Osteoblast (primary cell): ENCODE data around the gene ELAVL1. TPM values are rescaled to one million over a fixed set of nuclear protein-coding genes. Genes with fewer than 3 reads are reported as not detected.

Source experiments
- DNase-seq: peaks from one replicate; pipeline ENCODE4 v3.0.0; 2011; ENCODE audit warnings: low spot score, mixed read lengths; ENCODE audit not compliant: insufficient read length; ENCODE audit errors: missing footprints
- H2AFZ ChIP-seq: 2 replicates; pipeline ENCODE4 v1.6.0; 2011; ENCODE audit warnings: mild to moderate bottlenecking, low read length
- H3K27ac ChIP-seq: 2 replicates; pipeline ENCODE4 v1.5.1; 2011; ENCODE audit warnings: mild to moderate bottlenecking, low read depth, low read length, moderate library complexity
- H3K27me3 ChIP-seq: 2 replicates; pipeline ENCODE4 v1.6.0; 2012; ENCODE audit warnings: mild to moderate bottlenecking, control low read depth, inconsistent platforms, low read length, moderate library complexity; ENCODE audit not compliant: insufficient read depth
- H3K36me3 ChIP-seq: 2 replicates; pipeline ENCODE4 v1.5.1; 2011; ENCODE audit warnings: mild to moderate bottlenecking, low read length, control low read depth, moderate library complexity; ENCODE audit not compliant: insufficient read depth
- H3K4me1 ChIP-seq: 2 replicates; pipeline ENCODE4 v1.5.1; 2011; ENCODE audit warnings: mild to moderate bottlenecking, low read length, control low read depth, moderate library complexity; ENCODE audit not compliant: insufficient read depth
- H3K4me2 ChIP-seq: 2 replicates; pipeline ENCODE4 v1.6.0; 2011; ENCODE audit warnings: mild to moderate bottlenecking, low read length; ENCODE audit not compliant: insufficient read depth
- H3K4me3 ChIP-seq: fragments of 200-600 bp; sonication (generic); 3 replicates; pipeline ENCODE4 v1.5.1; 2012; ENCODE audit warnings: mild to moderate bottlenecking, low read length, inconsistent platforms; ENCODE audit not compliant: insufficient read depth
- H3K79me2 ChIP-seq: 2 replicates; pipeline ENCODE4 v1.6.0; 2012; ENCODE audit warnings: mild to moderate bottlenecking, low read length, control low read depth, inconsistent platforms; ENCODE audit not compliant: insufficient read depth
- H3K9me3 ChIP-seq: 2 replicates; pipeline ENCODE4 v1.5.1; 2011; ENCODE audit warnings: low read depth, low read length, control low read depth
- H4K20me1 ChIP-seq: 2 replicates; pipeline ENCODE4 v1.6.0; 2012; ENCODE audit warnings: mild to moderate bottlenecking, low read length, control low read depth; ENCODE audit not compliant: insufficient read depth
- total RNA-seq: library from RNA; depleted of rRNA; stranded (reverse); fragments of >200 nt; gene quantifications from 2 replicates; pipeline ENCODE4 v1.2.3, GENCODE V29; 2012
- TF ChIP-seq, protein P1 (sequence below): IDR thresholded peaks from 2 replicates; pipeline ENCODE4 v1.5.1; 2011; ENCODE audit warnings: mild to moderate bottlenecking, low read depth, low read length, moderate library complexity; ENCODE audit errors: extremely low read depth

ELAVL1 gene
- total RNA-seq, 1 donor, result 25.7 TPM

DNA sequence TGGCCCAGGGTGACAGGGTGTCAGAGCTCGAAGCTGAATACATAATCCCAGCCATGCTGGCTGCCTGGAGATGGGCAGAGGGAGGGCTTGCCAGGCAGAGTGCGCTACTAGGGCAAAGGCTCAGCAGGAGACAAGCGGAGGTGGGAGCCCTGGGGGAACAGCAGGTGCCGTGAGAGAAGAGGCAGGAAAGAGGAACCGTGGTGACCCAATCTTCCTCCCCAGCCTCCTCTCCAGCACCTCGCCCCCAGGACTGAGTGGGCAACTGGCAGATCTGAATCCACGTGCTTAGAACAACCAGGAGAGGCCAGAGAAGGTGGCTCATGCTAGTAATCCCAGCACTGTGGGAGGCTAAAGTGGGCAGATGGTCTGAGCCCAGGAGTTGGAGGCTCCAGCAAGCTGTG is 36.1 kb upstream of the ELAVL1 start:
- Histone ChIP-seq H3K36me3 (no peaks in the 10 kb centered on the region), H2AFZ (no peak overlapping the region), H3K4me3 (no peak overlapping the region), H3K79me2 (no peaks in the 10 kb centered on the region), H3K9me3 (no peaks in the 10 kb centered on the region), H3K4me1 (no peaks in the 10 kb centered on the region), H3K27me3 (peaks cover 6% of the 10 kb centered on the region), H3K27ac (no peak overlapping the region), H3K4me2 (no peak overlapping the region), H4K20me1 (no peaks in the 10 kb centered on the region)
- TF ChIP-seq, protein P1, sequence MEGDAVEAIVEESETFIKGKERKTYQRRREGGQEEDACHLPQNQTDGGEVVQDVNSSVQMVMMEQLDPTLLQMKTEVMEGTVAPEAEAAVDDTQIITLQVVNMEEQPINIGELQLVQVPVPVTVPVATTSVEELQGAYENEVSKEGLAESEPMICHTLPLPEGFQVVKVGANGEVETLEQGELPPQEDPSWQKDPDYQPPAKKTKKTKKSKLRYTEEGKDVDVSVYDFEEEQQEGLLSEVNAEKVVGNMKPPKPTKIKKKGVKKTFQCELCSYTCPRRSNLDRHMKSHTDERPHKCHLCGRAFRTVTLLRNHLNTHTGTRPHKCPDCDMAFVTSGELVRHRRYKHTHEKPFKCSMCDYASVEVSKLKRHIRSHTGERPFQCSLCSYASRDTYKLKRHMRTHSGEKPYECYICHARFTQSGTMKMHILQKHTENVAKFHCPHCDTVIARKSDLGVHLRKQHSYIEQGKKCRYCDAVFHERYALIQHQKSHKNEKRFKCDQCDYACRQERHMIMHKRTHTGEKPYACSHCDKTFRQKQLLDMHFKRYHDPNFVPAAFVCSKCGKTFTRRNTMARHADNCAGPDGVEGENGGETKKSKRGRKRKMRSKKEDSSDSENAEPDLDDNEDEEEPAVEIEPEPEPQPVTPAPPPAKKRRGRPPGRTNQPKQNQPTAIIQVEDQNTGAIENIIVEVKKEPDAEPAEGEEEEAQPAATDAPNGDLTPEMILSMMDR, result no peak
- no peak for DNase-seq

DNA sequence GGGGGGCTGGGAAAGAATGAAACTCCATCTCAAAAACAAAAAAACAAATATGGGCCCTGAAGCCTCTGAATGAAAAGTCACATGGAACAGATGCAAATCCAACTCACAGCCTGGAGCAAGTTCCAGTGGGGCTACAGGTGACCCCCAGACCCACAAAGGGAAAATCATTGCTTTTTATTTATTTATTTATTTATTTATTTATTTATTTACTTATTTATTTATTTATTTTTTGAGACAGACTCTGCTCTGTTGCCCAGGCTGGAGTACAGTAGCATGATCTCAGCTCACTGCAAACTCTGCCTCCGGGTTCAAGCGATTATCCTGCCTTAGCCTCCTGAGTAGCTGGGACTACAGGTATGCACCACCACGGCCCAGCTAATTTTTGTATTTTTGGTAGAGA is 33.8 kb upstream of the ELAVL1 start:
- TF ChIP-seq, protein P1, result no peak
- Histone ChIP-seq H3K4me3 (no peak overlapping the region), H3K4me2 (no peak overlapping the region), H3K9me3 (no peaks in the 10 kb centered on the region), H4K20me1 (no peaks in the 10 kb centered on the region), H3K4me1 (no peaks in the 10 kb centered on the region), H3K27me3 (peaks cover 3% of the 10 kb centered on the region), H3K36me3 (no peaks in the 10 kb centered on the region), H2AFZ (no peak overlapping the region), H3K79me2 (no peaks in the 10 kb centered on the region), H3K27ac (no peak overlapping the region)
- no peak for DNase-seq

DNA sequence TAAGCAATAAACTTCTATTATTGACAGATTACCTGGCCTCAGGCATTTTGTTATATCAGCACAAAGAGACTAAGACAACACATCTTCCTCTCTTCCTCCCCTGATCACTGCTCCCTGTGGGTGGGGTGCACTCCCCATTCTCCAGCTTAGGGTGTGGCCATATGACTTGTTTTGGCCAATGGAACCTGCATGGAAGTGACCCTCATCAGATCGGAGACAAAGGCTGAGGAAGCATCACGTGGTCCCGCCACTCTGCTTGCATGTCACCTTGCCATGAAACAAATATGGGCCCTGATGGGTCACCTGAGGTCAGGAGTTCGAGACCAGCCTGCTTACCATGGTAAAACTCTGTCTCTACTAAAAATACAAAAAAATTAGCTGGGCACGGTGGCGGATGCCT is 33.4 kb upstream of the ELAVL1 start:
- no peak overlapping the region for H2AFZ ChIP-seq
- H3K79me2 ChIP-seq, result no peaks in the 10 kb centered on the region
- no peaks in the 10 kb centered on the region for H3K4me1 ChIP-seq
- no peaks in the 10 kb centered on the region for H4K20me1 ChIP-seq
- H3K27me3 ChIP-seq, result peaks cover 3% of the 10 kb centered on the region
- no peaks in the 10 kb centered on the region for H3K36me3 ChIP-seq
- DNase-seq, result no peak
- H3K27ac ChIP-seq, result no peak overlapping the region
- TF ChIP-seq, protein P1, result no peak
- H3K4me2 ChIP-seq, result no peak overlapping the region
- no peak overlapping the region for H3K4me3 ChIP-seq
- no peaks in the 10 kb centered on the region for H3K9me3 ChIP-seq

DNA sequence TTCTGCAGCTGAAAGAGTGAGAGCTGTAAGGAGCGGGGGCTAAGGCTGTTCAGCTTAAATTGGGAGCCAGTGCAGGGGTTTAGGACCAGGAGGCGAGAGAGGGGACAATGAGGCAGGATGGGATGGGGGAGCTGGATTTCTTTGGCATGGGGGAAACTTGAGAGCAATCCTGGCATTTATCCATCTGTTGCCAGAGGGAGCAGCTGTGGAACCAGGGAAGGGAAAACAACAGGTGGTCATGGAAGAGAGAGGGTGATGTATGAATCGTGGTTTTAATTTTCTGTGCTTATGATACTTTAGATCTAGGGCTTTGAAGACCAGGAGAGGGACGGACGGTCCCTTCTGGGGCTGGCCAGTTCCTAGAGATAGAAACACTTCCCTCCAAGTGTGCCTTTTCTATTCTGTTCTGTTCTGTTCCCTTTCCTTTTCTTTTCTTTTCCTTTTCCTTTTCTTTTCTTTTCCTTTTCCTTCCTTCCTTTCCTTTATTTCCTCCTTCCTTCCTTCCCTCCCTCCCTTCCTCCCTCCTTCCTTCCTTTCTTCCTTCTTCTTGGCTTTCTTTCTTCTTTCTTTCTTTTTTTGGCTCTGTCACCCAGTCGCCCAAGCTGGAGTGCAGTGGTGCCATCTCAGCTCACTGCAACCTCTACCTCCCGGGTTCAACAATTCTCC is 31.1 kb upstream of the ELAVL1 start:
- no peak overlapping the region for H2AFZ ChIP-seq

More for the DNA sequence above, 31.1 kb upstream of the ELAVL1 start:
- no peak for DNase-seq
- H3K4me3 ChIP-seq, result no peak overlapping the region
- no peak overlapping the region for H3K27ac ChIP-seq
- no peak overlapping the region for H3K4me2 ChIP-seq
- no peaks in the 10 kb centered on the region for H3K36me3 ChIP-seq
- H3K27me3 ChIP-seq, result peaks cover 3% of the 10 kb centered on the region
- TF ChIP-seq, protein P1, result no peak
- no peaks in the 10 kb centered on the region for H4K20me1 ChIP-seq
- H3K9me3 ChIP-seq, result no peaks in the 10 kb centered on the region
- H3K4me1 ChIP-seq, result no peaks in the 10 kb centered on the region
- no peaks in the 10 kb centered on the region for H3K79me2 ChIP-seq
